Fibroblast of peridontal ligament (primary cell): Measurements from ENCODE around the gene FGF14.

Experiments used
- DNase-seq: peaks from one replicate; pipeline ENCODE4 v3.0.0-alpha.2; 2010; ENCODE audit errors: extremely low read depth

The FGF14 gene

GRCh38 chr13:102367836-102368235, 34.0 kb downstream of the FGF14 start:
- DNase-seq, result no peak

GRCh38 chr13:102361113-102361512, 40.7 kb downstream of the FGF14 start:
- DNase-seq, result no peak

- DNase-seq, result no peak
These were observed 42.6 kb downstream of the FGF14 start for GRCh38 chr13:102359264-102359663.

DNA sequence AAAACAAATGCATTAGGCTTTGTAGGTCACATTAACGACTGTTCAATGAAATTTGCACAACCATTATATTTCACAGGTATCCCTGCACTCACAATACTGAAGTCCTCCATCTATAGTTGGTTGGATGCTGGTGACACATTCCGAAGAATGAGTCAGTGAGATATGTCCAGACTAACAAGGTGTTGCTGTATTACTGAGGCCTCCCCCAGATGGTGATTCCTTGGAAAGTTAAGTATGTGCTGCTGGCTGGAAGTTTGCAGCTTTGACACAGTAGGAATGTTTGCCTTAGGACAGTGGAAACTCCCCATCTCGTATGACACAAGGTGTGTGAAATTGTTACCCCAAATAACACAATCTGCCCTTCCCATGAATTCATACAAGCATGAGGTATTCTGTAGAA, 46.6 kb downstream of the FGF14 start:
- no peak for DNase-seq

- no peak for DNase-seq
These were observed 47.8 kb downstream of the FGF14 start for GRCh38 chr13:102354011-102354410.

DNA sequence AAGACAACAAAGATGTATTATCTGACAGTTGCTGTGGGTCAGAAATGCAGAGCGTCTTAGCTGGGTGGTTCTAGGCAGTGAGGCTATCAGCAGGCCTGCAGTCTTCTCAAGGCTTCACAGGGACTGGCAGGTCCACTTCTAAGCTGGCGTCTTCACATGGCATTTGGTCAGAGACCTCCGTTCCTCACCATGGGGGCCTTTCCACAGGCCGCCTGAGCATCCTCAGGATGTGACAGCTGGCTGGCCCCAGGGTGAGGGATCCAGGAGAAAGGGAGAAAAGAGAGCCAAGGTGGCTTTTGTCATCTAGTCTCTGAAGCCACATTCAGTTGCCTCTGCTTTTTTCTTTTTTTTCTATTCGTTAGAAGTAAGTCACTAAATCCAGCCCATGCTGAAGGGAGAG, 50.3 kb downstream of the FGF14 start:
- no peak for DNase-seq

DNA sequence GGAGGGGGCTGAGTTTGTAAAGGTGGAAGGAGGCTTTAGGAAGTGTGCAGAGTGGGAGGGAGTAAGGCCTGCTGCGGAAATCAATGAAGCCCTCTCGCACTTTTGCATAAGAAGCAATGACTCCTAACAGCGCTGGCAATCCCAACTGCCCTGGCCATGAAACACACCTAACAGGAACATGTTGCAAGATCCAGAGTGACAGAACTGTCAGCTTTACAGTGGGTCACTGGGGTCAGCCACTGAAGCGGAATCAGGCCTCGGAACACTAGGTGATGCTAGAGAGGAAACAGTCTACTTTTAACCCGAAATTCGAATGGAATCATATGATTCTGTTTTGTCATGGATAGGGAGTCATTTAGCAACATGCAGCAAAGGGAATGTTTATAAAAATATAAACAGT, 54.4 kb downstream of the FGF14 start:
- DNase-seq, result no peak

- DNase-seq, result no peak
These were observed 55.1 kb downstream of the FGF14 start for GRCh38 chr13:102346769-102347168.

GRCh38 chr13:102344410-102344809, 57.4 kb downstream of the FGF14 start:
- no peak for DNase-seq

GRCh38 chr13:102333320-102334198, 68.3 kb downstream of the FGF14 start:
- no peak for DNase-seq

GRCh38 chr13:102328909-102329308, 72.9 kb downstream of the FGF14 start:
- no peak for DNase-seq

GRCh38 chr13:102327119-102327617, 74.7 kb downstream of the FGF14 start:
- DNase-seq, result no peak

GRCh38 chr13:102326381-102327118, 75.3 kb downstream of the FGF14 start:
- DNase-seq, result no peak

DNA sequence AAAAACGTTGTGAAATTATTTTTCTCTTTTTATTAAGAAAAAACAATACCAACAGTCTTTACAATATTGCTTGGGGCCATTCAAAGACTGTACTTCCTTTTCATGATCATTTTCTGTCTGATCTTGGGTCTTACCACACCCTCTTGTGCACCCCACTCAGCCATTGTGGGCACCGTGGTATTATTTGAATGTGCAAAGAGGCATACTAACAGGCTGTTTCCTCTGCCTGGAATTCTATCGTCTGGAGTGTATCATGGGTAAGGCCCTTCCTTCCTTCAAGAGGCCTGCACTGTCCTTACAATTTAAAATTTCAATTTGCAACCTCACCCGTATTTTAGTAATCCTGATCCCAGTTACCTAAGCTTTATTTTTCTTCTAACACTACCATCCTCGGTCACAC, 76.5 kb downstream of the FGF14 start:
- DNase-seq, result no peak

DNA sequence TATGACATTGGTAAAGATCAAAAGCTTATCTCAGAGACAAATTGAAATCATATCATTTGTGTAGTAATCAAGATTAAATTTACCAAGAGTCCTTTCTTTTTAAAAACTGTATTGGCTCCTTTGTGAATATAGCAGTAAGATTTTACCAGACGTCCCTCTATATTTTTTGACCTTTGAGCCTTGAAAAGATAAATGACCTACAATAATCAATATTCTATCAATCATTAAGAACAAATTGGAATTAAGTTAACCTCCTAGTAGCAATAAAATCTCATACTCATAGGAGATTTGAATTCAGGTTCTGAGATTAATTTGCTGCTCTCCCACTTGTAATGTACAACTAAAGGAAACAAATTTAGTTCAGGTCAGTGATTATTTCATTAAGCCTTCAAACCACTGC, 78.3 kb downstream of the FGF14 start:
- DNase-seq, result no peak

- DNase-seq, result no peak
These were observed 78.8 kb downstream of the FGF14 start for GRCh38 chr13:102323012-102323411.

DNA sequence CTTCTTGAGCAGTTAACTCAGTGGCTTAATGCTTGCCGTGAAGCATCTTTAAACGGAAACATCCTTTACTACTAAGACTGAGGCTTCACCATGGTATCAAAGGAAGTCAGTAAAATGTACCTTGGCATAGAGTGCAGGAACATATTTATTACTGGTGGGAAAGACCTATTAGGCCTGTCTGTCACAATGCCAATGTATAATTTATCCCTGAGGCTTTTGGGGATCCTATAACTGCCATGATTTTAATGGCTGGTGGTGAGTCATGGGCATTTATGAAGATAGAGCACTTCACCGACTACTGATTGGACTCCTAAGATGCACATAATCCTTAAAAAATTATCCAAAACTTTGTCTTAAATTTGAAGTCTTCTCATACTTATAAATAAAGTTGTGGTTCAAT, 79.6 kb downstream of the FGF14 start:
- DNase-seq, result no peak

DNA sequence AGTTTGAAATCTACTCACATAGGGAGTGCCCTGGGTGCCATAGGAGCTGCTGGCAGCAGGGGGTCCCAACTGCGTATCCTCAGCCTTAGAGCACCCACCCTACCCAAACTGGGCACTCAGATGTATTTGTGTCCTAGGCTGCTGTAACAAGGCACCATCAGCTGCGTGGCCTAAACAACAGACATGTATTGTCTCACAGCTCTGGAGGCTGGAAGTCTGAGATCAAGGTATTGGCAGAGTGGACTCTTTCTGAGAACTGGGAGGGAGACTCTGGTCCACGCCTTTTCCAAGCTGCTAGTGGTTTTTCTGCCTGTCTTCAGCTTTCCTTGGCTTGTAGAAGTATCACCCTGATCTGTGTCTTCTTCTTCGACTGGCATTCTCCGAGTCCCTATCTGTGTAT, 83.6 kb downstream of the FGF14 start:
- DNase-seq, result no peak

GRCh38 chr13:102317593-102317992, 84.3 kb downstream of the FGF14 start:
- DNase-seq, result no peak

- DNase-seq, result no peak
These were observed 85.1 kb downstream of the FGF14 start for GRCh38 chr13:102316732-102317131.

GRCh38 chr13:102312841-102313240, 89.0 kb downstream of the FGF14 start:
- DNase-seq, result no peak

DNA sequence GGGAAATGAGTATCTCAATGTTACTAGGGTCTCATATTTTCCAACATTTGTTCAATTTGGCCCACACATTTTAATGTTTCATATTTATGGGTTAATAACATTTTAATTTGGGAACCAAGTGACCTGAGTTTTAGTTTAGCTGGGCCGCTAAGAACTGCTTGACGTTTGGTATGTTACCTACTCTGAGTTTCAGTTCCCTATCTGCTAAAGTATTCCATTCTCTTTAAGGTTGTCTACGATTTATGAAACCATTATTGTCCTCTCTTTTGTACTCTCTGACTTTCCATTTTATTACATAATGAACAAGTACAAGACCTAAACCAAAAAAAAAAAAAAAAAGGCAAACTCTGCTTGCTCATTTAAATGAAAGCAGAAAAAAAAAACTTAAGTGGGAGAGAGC, 89.9 kb downstream of the FGF14 start:
- DNase-seq, result no peak

DNA sequence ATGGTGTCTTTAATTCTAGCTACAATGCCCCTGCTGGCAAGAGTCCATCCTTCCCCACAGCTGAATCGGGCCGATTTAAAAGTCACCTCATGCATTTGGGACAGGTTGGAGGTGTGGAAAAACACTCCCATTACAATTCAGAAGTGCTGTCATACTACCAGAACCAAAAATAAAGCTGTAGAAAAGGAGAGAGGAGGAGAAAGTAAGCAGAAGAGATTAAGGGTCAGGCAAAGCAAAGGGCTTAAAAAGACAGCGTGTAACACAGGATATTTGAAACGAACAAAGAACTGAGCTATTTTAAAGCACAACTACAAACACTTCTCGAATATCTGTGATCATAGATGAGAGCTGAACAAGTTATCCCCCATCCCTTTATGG, 90.4 kb downstream of the FGF14 start:
- DNase-seq, result no peak
